ENCODE data around the gene SLC16A5. TPM values are rescaled to one million over a fixed set of nuclear protein-coding genes. Genes with fewer than 3 reads are reported as not detected.
"Not testable (repeated sequence)": the region's sequence is repeated elsewhere in the genome, so short reads cannot be mapped to it uniquely, and the experiment has no call there.

Gene SLC16A5
- total RNA-seq, 3 donors from 2014 or later (not counting 1 experiment from before 2014, with no cell fraction given) = 6.3 to 11.2 (median 10.0) TPM

DNA sequence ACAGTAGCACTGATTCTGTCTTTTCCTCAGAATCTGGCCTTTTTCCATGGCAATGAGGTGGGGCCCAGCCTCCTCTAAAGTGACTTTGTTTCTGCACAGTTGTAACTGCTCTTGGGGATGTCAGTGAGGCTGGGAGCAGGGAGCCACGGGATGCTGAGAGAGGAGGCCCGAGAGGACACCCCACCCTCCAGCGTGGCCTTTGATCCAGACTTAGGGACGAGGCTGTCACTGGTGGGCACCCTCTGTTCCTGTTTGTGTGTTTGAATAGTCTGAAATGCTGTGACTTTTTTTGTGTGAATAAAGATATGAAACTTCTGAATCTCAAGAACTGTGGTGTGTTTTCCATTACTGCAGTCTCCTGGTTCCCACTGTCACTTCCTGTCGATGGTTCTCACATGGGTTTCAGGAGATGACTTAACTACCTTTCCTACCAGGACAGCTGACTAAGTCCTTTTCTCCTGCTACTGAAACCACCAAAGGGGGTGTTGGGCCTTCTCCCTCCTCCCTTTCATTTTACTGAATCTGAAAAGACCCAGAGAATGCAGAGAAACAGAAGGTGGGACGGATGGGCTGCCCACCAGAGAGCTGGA, 22.1 kb upstream of the SLC16A5 start:
- 81% methylated on average over 6 of the region's 6 CpGs for WGBS (ENCODE audit: insufficient coverage)
- Mint-ChIP-seq H3K27ac (no peak overlapping the region), H3K27me3 (ENCODE audit: low read depth in 2 of 2) (no peaks in the 10 kb centered on the region), H3K4me1 (peaks cover 0 to 6% of the 10 kb centered on the region in 2 donors), H3K4me3 (no peak overlapping the region), H3K9me3 (no peaks in the 10 kb centered on the region), H3K36me3 (peaks cover 10% of the 10 kb centered on the region)
- ATAC-seq = no peak
- Histone ChIP-seq H3K36me3 (ENCODE audit: control insufficient read depth, insufficient read depth, low read length) (peaks cover 38% of the 10 kb centered on the region), H3K4me1 (ENCODE audit: control insufficient read depth, insufficient read depth, low read length) (peaks cover 5% of the 10 kb centered on the region), H3K9me3 (ENCODE audit: control insufficient read depth, insufficient read depth, low read length) (no peaks in the 10 kb centered on the region), H3K27me3 (ENCODE audit: control insufficient read depth, insufficient read depth, low read length) (no peaks in the 10 kb centered on the region), H3K27ac (ENCODE audit: low read length) (no peak overlapping the region), H3K4me3 (ENCODE audit: low read length) (no peak overlapping the region)
- no peak for TF ChIP-seq CTCF (IDR thresholded peaks at IDR 0.05)
- intact Hi-C loops (cut with micrococcal nuclease) = no loop called here
- DNase-seq = no peak

GRCh38 chr17:75067856-75068255, 19.9 kb upstream of the SLC16A5 start:
- H3K9me3 Mint-ChIP-seq = no peaks in the 10 kb centered on the region
- no peak for TF ChIP-seq CTCF (IDR thresholded peaks at IDR 0.05)
- no peak overlapping the region for H3K27ac ChIP-seq (ENCODE audit: low read length)
- intact Hi-C loops (cut with micrococcal nuclease) = no loop called here
- H3K27me3 Mint-ChIP-seq (ENCODE audit: low read depth in 2 of 2) = no peaks in the 10 kb centered on the region
- peaks cover 3% of the 10 kb centered on the region for H3K36me3 Mint-ChIP-seq
- DNase-seq (peak in 1 of 2 donors; percentile 52), ATAC-seq (peak in 1 of 3 donors; percentile 25)
- H3K4me1 ChIP-seq (ENCODE audit: control insufficient read depth, insufficient read depth, low read length) = peaks cover 5% of the 10 kb centered on the region
- peaks cover 0 to 6% of the 10 kb centered on the region in 2 donors for H3K4me1 Mint-ChIP-seq
- no peak overlapping the region for H3K4me3 Mint-ChIP-seq
- no peak overlapping the region for H3K4me3 ChIP-seq (ENCODE audit: low read length)
- no peak overlapping the region for H3K27ac Mint-ChIP-seq
- 0% methylated on average over 3 of the region's 4 CpGs for WGBS (ENCODE audit: insufficient coverage)
- peaks cover 19% of the 10 kb centered on the region for H3K36me3 ChIP-seq (ENCODE audit: control insufficient read depth, insufficient read depth, low read length)
- no peaks in the 10 kb centered on the region for H3K9me3 ChIP-seq (ENCODE audit: control insufficient read depth, insufficient read depth, low read length)
- no peaks in the 10 kb centered on the region for H3K27me3 ChIP-seq (ENCODE audit: control insufficient read depth, insufficient read depth, low read length)

DNA sequence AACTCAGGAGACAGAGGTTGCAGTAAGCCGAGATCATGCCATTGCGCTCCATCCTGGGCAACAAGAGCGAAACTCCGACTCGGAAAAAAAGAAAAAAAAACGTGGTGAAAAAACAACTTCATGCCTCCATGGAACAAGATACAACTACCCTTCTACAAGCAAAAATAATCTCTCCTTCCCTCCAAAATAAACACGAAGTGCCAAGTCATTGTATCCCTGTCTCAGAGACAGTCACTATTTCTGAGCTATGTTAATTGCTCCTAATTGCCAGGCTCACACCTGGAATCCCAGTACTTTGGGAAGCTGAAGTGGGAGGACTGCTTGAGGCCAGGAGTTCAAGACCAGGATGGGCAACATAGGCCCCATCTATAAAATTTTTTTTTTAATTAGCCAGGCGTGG, 19.0 kb upstream of the SLC16A5 start:
- no peaks in the 10 kb centered on the region for H3K27me3 ChIP-seq (ENCODE audit: control insufficient read depth, insufficient read depth, low read length)
- H3K4me3 Mint-ChIP-seq = no peak overlapping the region
- no peaks in the 10 kb centered on the region for H3K27me3 Mint-ChIP-seq (ENCODE audit: low read depth in 2 of 2)
- H3K36me3 ChIP-seq (ENCODE audit: control insufficient read depth, insufficient read depth, low read length) = peaks cover 10% of the 10 kb centered on the region
- DNase-seq (no peak), ATAC-seq (no peak)
- no peak for TF ChIP-seq CTCF (IDR thresholded peaks at IDR 0.05)
- no peak overlapping the region for H3K4me3 ChIP-seq (ENCODE audit: low read length)
- H3K9me3 ChIP-seq (ENCODE audit: control insufficient read depth, insufficient read depth, low read length) = no peaks in the 10 kb centered on the region
- WGBS (ENCODE audit: insufficient coverage) = 87% methylated on average over 8 of the region's 8 CpGs
- intact Hi-C loops (cut with micrococcal nuclease) = no loop called here
- peaks cover 5% of the 10 kb centered on the region for H3K4me1 ChIP-seq (ENCODE audit: control insufficient read depth, insufficient read depth, low read length)
- no peak overlapping the region for H3K27ac ChIP-seq (ENCODE audit: low read length)
- H3K4me1 Mint-ChIP-seq = peaks cover 0 to 6% of the 10 kb centered on the region in 2 donors
- no peaks in the 10 kb centered on the region for H3K36me3 Mint-ChIP-seq
- H3K27ac Mint-ChIP-seq = no peak overlapping the region
- no peaks in the 10 kb centered on the region for H3K9me3 Mint-ChIP-seq

DNA sequence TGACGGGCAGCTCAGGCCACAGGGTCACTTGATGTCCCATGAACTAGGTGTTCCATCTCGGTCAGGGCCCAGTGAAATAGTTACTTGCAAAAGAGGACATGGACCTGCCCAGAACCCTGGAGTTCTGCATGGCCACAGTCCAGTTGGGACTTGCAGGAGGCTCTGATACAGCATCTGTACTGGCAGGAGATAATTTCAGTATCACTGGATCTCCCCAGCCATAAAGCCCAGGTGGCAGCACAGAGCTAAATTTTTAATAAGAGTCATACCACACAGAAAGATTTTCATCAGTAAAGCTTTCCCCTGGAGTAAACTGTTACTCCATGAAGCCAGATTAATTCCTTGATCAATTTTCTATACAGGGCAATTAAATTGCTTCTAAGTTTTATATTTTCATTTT, 18.0 kb upstream of the SLC16A5 start:
- Mint-ChIP-seq H3K9me3 (no peaks in the 10 kb centered on the region), H3K4me1 (peaks cover 0 to 6% of the 10 kb centered on the region in 2 donors), H3K27me3 (ENCODE audit: low read depth in 2 of 2) (no peaks in the 10 kb centered on the region), H3K36me3 (no peaks in the 10 kb centered on the region), H3K27ac (no peak overlapping the region), H3K4me3 (no peak overlapping the region)
- Histone ChIP-seq H3K4me1 (ENCODE audit: control insufficient read depth, insufficient read depth, low read length) (peaks cover 5% of the 10 kb centered on the region), H3K27ac (ENCODE audit: low read length) (no peak overlapping the region), H3K9me3 (ENCODE audit: control insufficient read depth, insufficient read depth, low read length) (no peaks in the 10 kb centered on the region), H3K27me3 (ENCODE audit: control insufficient read depth, insufficient read depth, low read length) (no peaks in the 10 kb centered on the region), H3K36me3 (ENCODE audit: control insufficient read depth, insufficient read depth, low read length) (no peaks in the 10 kb centered on the region), H3K4me3 (ENCODE audit: low read length) (no peak overlapping the region)
- intact Hi-C loops (cut with micrococcal nuclease) = no loop called here
- no peak for TF ChIP-seq CTCF (IDR thresholded peaks at IDR 0.05)
- 82% methylated on average over 2 of the region's 2 CpGs for WGBS (ENCODE audit: insufficient coverage)
- peak in 1 of 2 donors; percentile 43 for DNase-seq
- no peak for ATAC-seq

GRCh38 chr17:75071478-75072271, 16.1 kb upstream of the SLC16A5 start:
- H3K4me1 ChIP-seq (ENCODE audit: control insufficient read depth, insufficient read depth, low read length); H3K4me3 Mint-ChIP-seq; ATAC-seq; H3K27ac Mint-ChIP-seq; H3K4me1 Mint-ChIP-seq; H3K9me3 ChIP-seq (ENCODE audit: control insufficient read depth, insufficient read depth, low read length); H3K36me3 Mint-ChIP-seq; H3K27me3 ChIP-seq (ENCODE audit: control insufficient read depth, insufficient read depth, low read length); H3K36me3 ChIP-seq (ENCODE audit: control insufficient read depth, insufficient read depth, low read length); DNase-seq; H3K4me3 ChIP-seq (ENCODE audit: low read length); H3K27ac ChIP-seq (ENCODE audit: low read length); H3K9me3 Mint-ChIP-seq; intact Hi-C loops (cut with micrococcal nuclease); H3K27me3 Mint-ChIP-seq (ENCODE audit: low read depth in 2 of 2): not testable (repeated sequence)
- WGBS (ENCODE audit: insufficient coverage) = 94% methylated on average over 8 of the region's 8 CpGs

Data from natural killer cell (primary cell).